Measurements from ENCODE around the gene ADAMTS17.

The ADAMTS17 gene

DNA sequence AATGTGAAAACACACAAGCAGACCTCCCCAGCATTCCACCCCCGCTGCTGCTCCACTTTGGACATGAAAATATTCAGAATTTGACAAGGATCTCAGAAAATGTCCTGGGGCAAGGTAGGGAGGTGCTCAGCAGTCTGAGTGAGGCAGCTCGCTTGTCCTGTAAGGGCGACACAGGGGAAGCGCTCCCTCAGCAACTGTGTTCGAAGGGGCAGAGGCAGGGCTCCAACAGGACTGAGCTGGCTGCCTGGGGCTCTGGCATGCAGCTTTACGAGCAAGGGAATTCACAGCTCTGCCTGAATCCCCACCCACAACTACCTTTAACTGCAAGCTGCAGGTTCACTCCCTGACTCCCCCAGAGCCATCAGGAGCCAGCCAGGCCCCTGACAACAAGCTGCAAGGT, 321.6 kb downstream of the ADAMTS17 start:
- H3K4me3 ChIP-seq (ENCODE audit: control insufficient read depth, low read depth, low read length): no peak overlapping the region
- no peak for TF ChIP-seq CTCF (conservative IDR thresholded peaks at IDR 0.05; ENCODE audit: control insufficient read depth, insufficient read depth, low read depth, low read length)
- DNase-seq (ENCODE audit: low read depth): no peak

DNA sequence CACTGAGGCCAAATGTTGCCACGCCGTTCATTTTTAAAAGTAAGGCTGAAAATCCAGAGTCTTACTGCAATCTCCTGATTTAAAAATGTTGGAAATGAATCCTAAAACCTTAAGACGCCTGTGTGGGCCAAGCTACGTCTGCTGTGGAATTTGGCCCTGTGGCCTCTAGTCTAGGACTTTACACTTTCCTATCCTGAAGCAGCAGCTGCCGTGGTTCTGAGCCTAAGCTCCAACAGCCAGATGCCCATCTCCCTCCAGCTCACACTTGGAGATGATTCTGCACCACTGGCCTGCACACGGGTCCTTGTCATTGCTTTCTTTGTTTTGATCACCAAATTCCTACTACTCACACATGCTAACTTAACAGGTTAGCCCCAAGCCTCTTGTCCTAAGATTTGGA, 322.2 kb downstream of the ADAMTS17 start:
- H3K4me3 ChIP-seq (ENCODE audit: control insufficient read depth, low read depth, low read length): no peak overlapping the region
- no peak for TF ChIP-seq CTCF (conservative IDR thresholded peaks at IDR 0.05; ENCODE audit: control insufficient read depth, insufficient read depth, low read depth, low read length)
- no peak for DNase-seq (ENCODE audit: low read depth)

- DNase-seq (ENCODE audit: low read depth): no peak
- H3K4me3 ChIP-seq (ENCODE audit: control insufficient read depth, low read depth, low read length): no peak overlapping the region
- no peak for TF ChIP-seq CTCF (conservative IDR thresholded peaks at IDR 0.05; ENCODE audit: control insufficient read depth, insufficient read depth, low read depth, low read length)
Observed at GRCh38 chr15:100018191-100018590, 323.6 kb downstream of the ADAMTS17 start.

- TF ChIP-seq CTCF (conservative IDR thresholded peaks at IDR 0.05; ENCODE audit: control insufficient read depth, insufficient read depth, low read depth, low read length): no peak
- DNase-seq (ENCODE audit: low read depth): no peak
- no peak overlapping the region for H3K4me3 ChIP-seq (ENCODE audit: control insufficient read depth, low read depth, low read length)
Observed at GRCh38 chr15:100017140-100017539, 324.6 kb downstream of the ADAMTS17 start.

- no peak for TF ChIP-seq CTCF (conservative IDR thresholded peaks at IDR 0.05; ENCODE audit: control insufficient read depth, insufficient read depth, low read depth, low read length)
- no peak overlapping the region for H3K4me3 ChIP-seq (ENCODE audit: control insufficient read depth, low read depth, low read length)
Observed at GRCh38 chr15:100016632-100017031, 325.1 kb downstream of the ADAMTS17 start.

DNA sequence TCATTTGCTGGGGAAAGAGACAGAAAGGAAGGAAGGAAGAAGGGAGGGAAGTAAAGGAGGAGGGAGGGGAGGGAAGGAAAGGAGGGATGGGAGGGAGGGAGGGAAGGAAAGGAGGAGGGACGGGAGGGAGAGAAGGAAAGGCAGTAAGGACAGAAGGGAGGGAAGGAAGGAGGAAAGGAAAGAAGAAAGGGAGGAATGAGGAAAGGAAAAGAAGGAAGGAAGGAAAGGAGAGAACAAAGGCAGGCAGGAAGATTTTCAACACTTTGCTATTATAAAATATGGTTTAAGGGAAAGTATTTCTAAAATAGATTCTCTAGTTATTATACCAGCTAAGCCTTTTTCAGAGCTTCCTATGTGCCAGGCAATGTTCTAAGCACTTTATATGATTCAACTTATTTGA, 330.5 kb downstream of the ADAMTS17 start:
- no peak overlapping the region for H3K4me3 ChIP-seq (ENCODE audit: control insufficient read depth, low read depth, low read length)
- no peak for TF ChIP-seq CTCF (conservative IDR thresholded peaks at IDR 0.05; ENCODE audit: control insufficient read depth, insufficient read depth, low read depth, low read length)
- DNase-seq (ENCODE audit: low read depth): no peak

More at GRCh38 chr15:100016632-100017031, 325.1 kb downstream of the ADAMTS17 start:
- DNase-seq (ENCODE audit: low read depth): no peak

GRCh38 chr15:100009372-100009771, 332.4 kb downstream of the ADAMTS17 start:
- no peak for DNase-seq (ENCODE audit: low read depth)
- TF ChIP-seq CTCF (conservative IDR thresholded peaks at IDR 0.05; ENCODE audit: control insufficient read depth, insufficient read depth, low read depth, low read length): no peak
- H3K4me3 ChIP-seq (ENCODE audit: control insufficient read depth, low read depth, low read length): no peak overlapping the region

Data from fibroblast of mammary gland (primary cell).